HEK293 (cell line): ENCODE results near the gene IGDCC3.

ENCODE experiments used
- ZBTB20 ChIP-seq: fragments of 450-650 bp; formaldehyde crosslinking; IDR thresholded peaks from 2 replicates; pipeline ENCODE4 v1.5.1; 2016; ENCODE audit warnings: missing biosample characterization, missing genetic modification characterization
- ZFP69B ChIP-seq: fragments of 450-650 bp; formaldehyde crosslinking; IDR thresholded peaks from 2 replicates; pipeline ENCODE4 v1.5.1; 2016; ENCODE audit warnings: missing biosample characterization, missing genetic modification characterization
- ZNF510 ChIP-seq: fragments of 450-650 bp; formaldehyde crosslinking; IDR thresholded peaks from 2 replicates; pipeline ENCODE4 v1.5.1; 2018; ENCODE audit warnings: mild to moderate bottlenecking, missing genetic modification characterization, missing biosample characterization; ENCODE audit not compliant: insufficient replicate concordance
- TF ChIP-seq, protein P1 (sequence below): fragments of 450-650 bp; formaldehyde crosslinking; IDR thresholded peaks from 2 replicates; pipeline ENCODE4 v1.5.1; 2016; ENCODE audit warnings: missing biosample characterization, missing genetic modification characterization

DNA sequence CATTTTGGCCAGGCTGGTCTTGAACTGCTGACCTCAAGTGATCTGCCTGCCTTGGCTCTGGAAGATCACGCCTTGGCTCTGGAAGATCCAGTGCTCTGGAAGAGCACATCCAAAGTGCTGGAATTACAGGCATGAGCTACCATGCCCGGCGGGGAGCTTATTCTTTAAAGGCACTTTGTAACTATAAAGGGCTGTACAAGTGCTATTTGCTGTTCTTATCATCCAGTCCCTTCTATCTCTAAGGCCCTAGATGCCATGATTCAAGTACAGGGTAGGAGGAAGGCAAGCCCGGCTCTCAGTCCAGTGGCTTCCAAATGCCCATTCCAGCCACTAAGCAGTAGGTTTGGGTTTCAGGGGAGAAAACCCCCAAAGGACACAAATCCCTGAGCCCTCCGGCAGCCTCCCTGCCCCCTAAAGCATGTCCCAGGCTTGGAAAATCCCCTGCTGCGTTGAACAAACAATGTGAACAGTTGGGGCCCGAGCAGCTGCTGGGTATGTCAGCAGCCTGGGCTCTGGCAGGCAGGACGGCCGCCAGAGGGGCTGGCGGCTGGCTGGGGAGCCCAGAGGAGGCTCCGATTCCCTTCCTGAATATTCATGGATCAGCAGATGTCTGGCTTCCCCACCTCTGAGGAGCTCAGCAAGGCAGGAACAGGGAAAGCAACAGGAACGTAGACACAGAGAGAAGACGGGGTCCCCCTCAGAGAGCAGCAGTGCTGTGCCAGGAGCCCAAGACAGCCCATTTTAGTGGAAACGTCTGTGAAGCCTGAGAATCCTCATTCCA lies 37.2 kb upstream of the IGDCC3 start:
- TF ChIP-seq ZNF510 (no peak), ZFP69B (tag by site-specific recombination) (no peak; the same call in 1 of the 2 replicates), ZBTB20 (peak; percentile 75)
- TF ChIP-seq, protein P1, sequence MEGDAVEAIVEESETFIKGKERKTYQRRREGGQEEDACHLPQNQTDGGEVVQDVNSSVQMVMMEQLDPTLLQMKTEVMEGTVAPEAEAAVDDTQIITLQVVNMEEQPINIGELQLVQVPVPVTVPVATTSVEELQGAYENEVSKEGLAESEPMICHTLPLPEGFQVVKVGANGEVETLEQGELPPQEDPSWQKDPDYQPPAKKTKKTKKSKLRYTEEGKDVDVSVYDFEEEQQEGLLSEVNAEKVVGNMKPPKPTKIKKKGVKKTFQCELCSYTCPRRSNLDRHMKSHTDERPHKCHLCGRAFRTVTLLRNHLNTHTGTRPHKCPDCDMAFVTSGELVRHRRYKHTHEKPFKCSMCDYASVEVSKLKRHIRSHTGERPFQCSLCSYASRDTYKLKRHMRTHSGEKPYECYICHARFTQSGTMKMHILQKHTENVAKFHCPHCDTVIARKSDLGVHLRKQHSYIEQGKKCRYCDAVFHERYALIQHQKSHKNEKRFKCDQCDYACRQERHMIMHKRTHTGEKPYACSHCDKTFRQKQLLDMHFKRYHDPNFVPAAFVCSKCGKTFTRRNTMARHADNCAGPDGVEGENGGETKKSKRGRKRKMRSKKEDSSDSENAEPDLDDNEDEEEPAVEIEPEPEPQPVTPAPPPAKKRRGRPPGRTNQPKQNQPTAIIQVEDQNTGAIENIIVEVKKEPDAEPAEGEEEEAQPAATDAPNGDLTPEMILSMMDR = peak; percentile 73; the same call in 1 of the 2 replicates
